ENCODE results near the gene MFSD6.

DNA sequence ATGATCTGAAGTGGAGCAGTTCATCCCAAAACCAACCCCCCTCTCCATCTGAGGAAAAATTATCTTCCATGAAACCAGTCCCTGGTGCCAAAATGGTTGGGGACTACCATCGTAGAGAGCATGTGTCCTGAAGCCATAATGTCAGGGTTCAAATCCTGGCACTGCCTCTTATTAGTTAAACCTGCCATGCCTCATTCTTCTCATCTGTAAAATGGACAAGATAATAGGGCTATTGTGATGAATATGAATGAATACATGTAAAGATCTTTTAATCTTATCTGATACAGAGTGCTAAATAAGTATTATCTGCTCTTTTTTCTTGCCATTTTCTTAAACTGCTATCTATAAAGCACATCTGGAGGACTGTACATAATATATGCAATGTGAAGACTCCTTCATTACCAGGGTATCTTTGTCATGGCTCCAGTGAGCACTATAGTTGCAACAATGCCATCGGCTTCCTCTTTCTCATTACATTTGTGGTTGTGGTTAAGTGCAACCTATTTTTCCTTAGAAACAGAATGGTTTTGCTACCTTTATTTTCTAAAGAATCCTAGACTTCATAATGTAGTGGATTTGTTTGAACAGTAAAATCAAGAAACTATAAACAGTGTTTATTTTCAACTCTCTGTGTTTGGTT, 27.0 kb downstream of the MFSD6 start:
- no peak for TF ChIP-seq POLR2A (IDR thresholded peaks at IDR 0.05)
- TF ChIP-seq POLR2AphosphoS5 (IDR thresholded peaks at IDR 0.05) = no peak
- TF ChIP-seq, protein P1, sequence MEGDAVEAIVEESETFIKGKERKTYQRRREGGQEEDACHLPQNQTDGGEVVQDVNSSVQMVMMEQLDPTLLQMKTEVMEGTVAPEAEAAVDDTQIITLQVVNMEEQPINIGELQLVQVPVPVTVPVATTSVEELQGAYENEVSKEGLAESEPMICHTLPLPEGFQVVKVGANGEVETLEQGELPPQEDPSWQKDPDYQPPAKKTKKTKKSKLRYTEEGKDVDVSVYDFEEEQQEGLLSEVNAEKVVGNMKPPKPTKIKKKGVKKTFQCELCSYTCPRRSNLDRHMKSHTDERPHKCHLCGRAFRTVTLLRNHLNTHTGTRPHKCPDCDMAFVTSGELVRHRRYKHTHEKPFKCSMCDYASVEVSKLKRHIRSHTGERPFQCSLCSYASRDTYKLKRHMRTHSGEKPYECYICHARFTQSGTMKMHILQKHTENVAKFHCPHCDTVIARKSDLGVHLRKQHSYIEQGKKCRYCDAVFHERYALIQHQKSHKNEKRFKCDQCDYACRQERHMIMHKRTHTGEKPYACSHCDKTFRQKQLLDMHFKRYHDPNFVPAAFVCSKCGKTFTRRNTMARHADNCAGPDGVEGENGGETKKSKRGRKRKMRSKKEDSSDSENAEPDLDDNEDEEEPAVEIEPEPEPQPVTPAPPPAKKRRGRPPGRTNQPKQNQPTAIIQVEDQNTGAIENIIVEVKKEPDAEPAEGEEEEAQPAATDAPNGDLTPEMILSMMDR (IDR thresholded peaks at IDR 0.05) = no peak
- TF ChIP-seq EP300 (IDR thresholded peaks at IDR 0.05; ENCODE audit: low read depth) = no peak
